BE2C (cell line): ENCODE measurements around the gene THRSP.
A peak's percentile ranks its signal among the peaks of the same experiment; 100 is the strongest.

Experiments
- DNase-seq: peaks from one replicate; pipeline ENCODE4 v3.0.0-alpha.2; 2020
- H3K27me3 ChIP-seq: fragments of 250-450 bp; sonication (Bioruptor Pico); 2 replicates; pipeline ENCODE4 v1.5.1; 2020; ENCODE audit warnings: mild to moderate bottlenecking
- H3K36me3 ChIP-seq: fragments of 250-450 bp; sonication (Bioruptor Pico); 2 replicates; pipeline ENCODE4 v1.5.1; 2020; ENCODE audit warnings: mild to moderate bottlenecking
- H3K4me1 ChIP-seq: fragments of 250-450 bp; sonication (Bioruptor Pico); 2 replicates; pipeline ENCODE4 v1.5.1; 2020
- H3K4me3 ChIP-seq: 2 replicates; pipeline ENCODE4 v1.5.1; 2011; ENCODE audit warnings: low read depth, low read length
- H3K9me3 ChIP-seq: fragments of 250-450 bp; sonication (Bioruptor Pico); 2 replicates; pipeline ENCODE4 v1.5.1; 2020
- TF ChIP-seq, protein P1 (sequence below): IDR thresholded peaks from 2 replicates; pipeline ENCODE4 v1.5.1; 2012; ENCODE audit warnings: mild to moderate bottlenecking, low read depth, low read length

Gene THRSP

GRCh38 chr11:78041843-78042440, 21.7 kb upstream of the THRSP start:
- TF ChIP-seq, protein P1, sequence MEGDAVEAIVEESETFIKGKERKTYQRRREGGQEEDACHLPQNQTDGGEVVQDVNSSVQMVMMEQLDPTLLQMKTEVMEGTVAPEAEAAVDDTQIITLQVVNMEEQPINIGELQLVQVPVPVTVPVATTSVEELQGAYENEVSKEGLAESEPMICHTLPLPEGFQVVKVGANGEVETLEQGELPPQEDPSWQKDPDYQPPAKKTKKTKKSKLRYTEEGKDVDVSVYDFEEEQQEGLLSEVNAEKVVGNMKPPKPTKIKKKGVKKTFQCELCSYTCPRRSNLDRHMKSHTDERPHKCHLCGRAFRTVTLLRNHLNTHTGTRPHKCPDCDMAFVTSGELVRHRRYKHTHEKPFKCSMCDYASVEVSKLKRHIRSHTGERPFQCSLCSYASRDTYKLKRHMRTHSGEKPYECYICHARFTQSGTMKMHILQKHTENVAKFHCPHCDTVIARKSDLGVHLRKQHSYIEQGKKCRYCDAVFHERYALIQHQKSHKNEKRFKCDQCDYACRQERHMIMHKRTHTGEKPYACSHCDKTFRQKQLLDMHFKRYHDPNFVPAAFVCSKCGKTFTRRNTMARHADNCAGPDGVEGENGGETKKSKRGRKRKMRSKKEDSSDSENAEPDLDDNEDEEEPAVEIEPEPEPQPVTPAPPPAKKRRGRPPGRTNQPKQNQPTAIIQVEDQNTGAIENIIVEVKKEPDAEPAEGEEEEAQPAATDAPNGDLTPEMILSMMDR: no peak
- H3K4me3 ChIP-seq: no peak overlapping the region
- peaks cover 29% of the 10 kb centered on the region for H3K4me1 ChIP-seq
- no peaks in the 10 kb centered on the region for H3K36me3 ChIP-seq
- DNase-seq: no peak
- no peaks in the 10 kb centered on the region for H3K27me3 ChIP-seq
- peaks cover 4% of the 10 kb centered on the region for H3K9me3 ChIP-seq

GRCh38 chr11:78044706-78045105, 19.0 kb upstream of the THRSP start:
- H3K9me3 ChIP-seq: peaks cover 4% of the 10 kb centered on the region
- TF ChIP-seq, protein P1: no peak
- peaks cover 19% of the 10 kb centered on the region for H3K4me1 ChIP-seq
- no peaks in the 10 kb centered on the region for H3K27me3 ChIP-seq
- H3K4me3 ChIP-seq: no peak overlapping the region
- H3K36me3 ChIP-seq: no peaks in the 10 kb centered on the region
- no peak for DNase-seq

DNA sequence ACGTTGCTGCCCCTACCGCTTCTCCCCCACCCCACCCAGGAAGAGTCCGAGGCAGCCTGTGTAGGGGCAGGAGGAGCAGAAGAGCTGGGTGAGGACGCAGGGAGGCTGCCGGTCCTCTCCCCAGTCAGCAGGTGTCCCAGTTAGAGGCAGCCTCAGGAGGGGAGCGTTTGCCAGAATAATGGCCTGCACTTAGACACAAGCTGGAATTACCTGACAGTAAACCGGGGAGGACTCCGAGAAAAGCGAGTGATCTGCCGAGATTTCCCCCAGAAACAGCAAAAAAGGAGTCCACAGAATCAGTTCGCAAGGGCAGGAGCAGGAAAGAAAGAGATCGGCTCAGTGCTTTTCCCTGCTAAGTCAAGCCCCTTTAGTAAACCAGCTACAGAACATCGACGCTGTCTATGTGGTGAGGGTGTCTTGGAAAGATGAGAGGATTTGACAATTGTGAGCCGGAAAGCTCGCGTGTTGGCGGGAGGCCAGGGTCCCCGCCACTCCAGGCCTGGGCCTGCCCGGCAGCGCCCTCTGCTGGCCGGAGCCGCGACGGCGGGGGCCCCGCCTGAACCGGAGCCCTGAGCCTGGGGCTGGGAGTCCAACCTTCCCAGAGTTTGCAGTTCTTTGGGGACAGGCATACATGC, 17.7 kb upstream of the THRSP start:
- TF ChIP-seq, protein P1: peak; percentile 98
- H3K27me3 ChIP-seq: no peaks in the 10 kb centered on the region
- H3K36me3 ChIP-seq: no peaks in the 10 kb centered on the region
- H3K4me1 ChIP-seq: peaks cover 6% of the 10 kb centered on the region
- peaks cover 2% of the 10 kb centered on the region for H3K9me3 ChIP-seq
- H3K4me3 ChIP-seq: peak overlapping the region; percentile 59
- DNase-seq: peak; percentile 93

DNA sequence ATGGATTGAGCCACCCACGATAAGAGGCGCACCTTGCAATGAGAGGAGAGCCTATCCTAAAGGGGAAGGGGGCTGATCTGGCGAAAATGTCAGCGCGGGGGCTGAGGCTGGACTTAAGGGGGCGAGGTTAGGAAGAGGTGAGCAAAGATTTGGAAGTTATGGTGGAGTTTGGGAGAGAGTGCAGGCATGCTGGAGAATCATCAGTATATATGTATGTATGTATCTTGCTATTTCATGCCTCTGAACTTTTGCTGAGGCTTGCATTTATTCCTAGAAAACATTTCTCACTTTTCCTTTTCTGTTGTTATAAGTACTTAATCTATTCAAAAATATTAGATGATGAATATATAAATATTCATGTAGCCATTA, 17.2 kb upstream of the THRSP start:
- H3K4me1 ChIP-seq: peaks cover 1% of the 10 kb centered on the region
- no peak for DNase-seq
- no peaks in the 10 kb centered on the region for H3K27me3 ChIP-seq
- no peaks in the 10 kb centered on the region for H3K9me3 ChIP-seq
- peak overlapping the region; percentile 59 for H3K4me3 ChIP-seq
- TF ChIP-seq, protein P1: no peak
- no peaks in the 10 kb centered on the region for H3K36me3 ChIP-seq

DNA sequence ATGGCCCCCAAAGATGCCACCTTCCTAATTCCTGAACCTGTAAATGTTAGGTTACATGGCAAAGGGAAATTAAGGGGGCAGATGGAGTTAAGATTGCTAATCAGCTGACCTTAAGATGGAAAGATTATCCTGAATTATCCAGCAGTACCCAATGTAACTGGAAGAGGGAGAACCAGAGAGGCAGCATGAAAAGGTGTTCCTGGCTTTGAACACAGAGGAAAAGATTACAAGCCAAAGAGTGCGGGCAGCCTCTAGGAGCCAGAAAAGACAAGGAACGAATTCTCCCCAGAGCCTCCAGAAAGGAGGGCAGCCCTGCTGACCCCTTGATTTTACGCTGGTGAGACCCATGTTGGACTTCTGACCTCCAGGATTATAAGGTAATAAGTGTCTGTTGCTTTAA, 15.1 kb upstream of the THRSP start:
- TF ChIP-seq, protein P1: no peak

DNA sequence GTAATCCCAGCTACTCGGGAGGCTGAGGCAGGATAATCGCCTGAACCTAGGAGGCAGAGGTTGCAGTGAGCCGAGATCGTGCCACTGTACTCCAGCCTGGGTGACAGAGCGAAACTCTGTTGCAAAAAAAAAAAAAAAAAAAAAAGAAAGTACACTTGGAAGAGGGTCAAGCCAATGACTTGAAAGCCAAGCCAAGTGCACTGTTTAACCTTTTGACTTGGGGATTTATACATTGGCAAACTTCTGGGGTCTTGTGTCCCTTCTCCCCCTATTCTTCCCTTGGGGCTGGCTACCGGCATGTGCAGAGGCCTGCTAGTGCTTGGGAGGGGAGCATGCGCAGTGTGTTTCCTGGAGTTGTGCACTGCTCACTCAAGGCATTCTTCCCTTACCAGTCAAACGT, 14.3 kb upstream of the THRSP start:
- Histone ChIP-seq H3K27me3 (no peaks in the 10 kb centered on the region), H3K4me3 (no peak overlapping the region), H3K36me3 (no peaks in the 10 kb centered on the region), H3K9me3 (no peaks in the 10 kb centered on the region), H3K4me1 (no peaks in the 10 kb centered on the region)
- DNase-seq: no peak
- TF ChIP-seq, protein P1: no peak

More for the DNA sequence above, 15.1 kb upstream of the THRSP start:
- no peak overlapping the region for H3K4me3 ChIP-seq
- no peak for DNase-seq
- H3K36me3 ChIP-seq: no peaks in the 10 kb centered on the region
- H3K4me1 ChIP-seq: no peaks in the 10 kb centered on the region
- H3K9me3 ChIP-seq: no peaks in the 10 kb centered on the region
- no peaks in the 10 kb centered on the region for H3K27me3 ChIP-seq
